Tibial nerve (tissue), 4 donors: ENCODE measurements around the gene ERBB4. TPM values are rescaled to one million over a fixed set of nuclear protein-coding genes. Genes with fewer than 3 reads are reported as not detected.

Source experiments
- DNase-seq, 2 donors: peaks; one replicate each; pipeline ENCODE4 v3.0.0-alpha.2; 2019; ENCODE audit warnings: low spot score in 2 of 2
- H3K27ac ChIP-seq, 4 donors: fragments of 200-600 bp; sonication (generic) in 3 of 4; one replicate each; pipeline ENCODE4 v1.5.1; 2017 to 2019; ENCODE audit warnings: mild to moderate bottlenecking in 1 of 4
- H3K27me3 ChIP-seq, 2 donors: fragments of 200-600 bp; sonication (generic) in 1 of 2; one replicate each; pipeline versions ENCODE4 v1.5.1 to v1.6.0; 2017 to 2019
- H3K36me3 ChIP-seq, 3 donors: fragments of 200-600 bp; sonication (generic); one replicate each; pipeline ENCODE4 v1.5.1; 2018 to 2019
- H3K4me1 ChIP-seq, 4 donors: fragments of 200-600 bp; sonication (generic) in 3 of 4; one replicate each; pipeline ENCODE4 v1.5.1; 2017 to 2019
- H3K4me3 ChIP-seq, 4 donors: fragments of 200-600 bp; sonication (generic) in 3 of 4; one replicate each; pipeline ENCODE4 v1.5.1; 2017 to 2019; ENCODE audit warnings: mild to moderate bottlenecking in 1 of 4, moderate library complexity in 1 of 4
- H3K9me3 ChIP-seq, 4 donors: fragments of 200-600 bp; sonication (generic) in 3 of 4; one replicate each; pipeline ENCODE4 v1.5.1; 2017 to 2019
- CTCF ChIP-seq, 5 experiments: fragments of 200-600 bp in 3 of 5; fragments of 450-650 bp in 2 of 5; sonication (generic) in 3 of 5; IDR thresholded peaks; one replicate each; pipeline ENCODE4 v1.5.1; 2016 to 2019; ENCODE audit warnings: antibody characterized with exemption in 5 of 5, mild to moderate bottlenecking in 3 of 5, moderate library complexity in 2 of 5
- EP300 ChIP-seq, 2 donors: sonication (generic); formaldehyde crosslinking; IDR thresholded peaks; one replicate each; pipeline ENCODE4 v1.6.1; 2017; ENCODE audit warnings: antibody characterized with exemption in 2 of 2, mild to moderate bottlenecking in 1 of 2
- POLR2A ChIP-seq, 2 donors: fragments of 450-650 bp; IDR thresholded peaks; one replicate each; pipeline ENCODE4 v1.6.1; 2017; ENCODE audit warnings: antibody characterized with exemption in 2 of 2, mild to moderate bottlenecking in 2 of 2, moderate library complexity in 2 of 2
- whole genome bisulfite sequencing, 2 donors: methylation state at CpG; one replicate each; pipeline ENCODE4 v1.1.5; 2018; 5-methylcytosine and 5-hydroxymethylcytosine counted together
- total RNA-seq, 4 donors: library from RNA; depleted of rRNA; stranded (reverse); fragments of >200 nt; gene quantifications; one replicate each; pipeline ENCODE4 v1.1.0, GENCODE V29; 2016

ERBB4 gene
- total RNA-seq, 4 donors from 2014 or later = 2.4 to 3.3 (median 2.9) TPM

DNA sequence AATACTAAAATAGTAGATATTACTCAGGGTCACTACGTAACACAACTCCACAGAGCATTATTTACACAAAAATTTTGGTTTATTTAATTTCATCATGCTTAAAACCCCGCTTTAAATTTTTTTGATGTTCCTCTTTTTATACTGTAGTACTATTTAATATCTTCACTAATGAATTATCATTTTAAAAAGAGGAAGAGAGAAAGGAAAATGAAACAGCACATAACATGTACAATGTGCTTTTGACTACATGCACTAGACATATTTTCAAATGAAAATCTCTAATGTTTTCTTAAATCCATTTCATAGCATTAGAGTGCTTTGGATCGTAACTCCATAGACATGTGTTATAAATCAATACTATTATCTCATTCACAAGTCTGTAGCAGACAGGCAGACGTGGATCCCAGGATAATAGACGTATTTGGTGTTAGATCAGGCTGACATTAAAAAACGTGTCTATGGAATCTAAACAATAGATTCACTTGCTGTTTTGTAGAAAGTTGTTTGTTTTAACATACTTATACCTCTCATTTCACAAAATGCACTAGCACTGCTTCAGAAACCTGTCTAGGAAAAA, 1085.2 kb downstream of the ERBB4 start:
- no peaks in the 10 kb centered on the region for H3K36me3 ChIP-seq

DNA sequence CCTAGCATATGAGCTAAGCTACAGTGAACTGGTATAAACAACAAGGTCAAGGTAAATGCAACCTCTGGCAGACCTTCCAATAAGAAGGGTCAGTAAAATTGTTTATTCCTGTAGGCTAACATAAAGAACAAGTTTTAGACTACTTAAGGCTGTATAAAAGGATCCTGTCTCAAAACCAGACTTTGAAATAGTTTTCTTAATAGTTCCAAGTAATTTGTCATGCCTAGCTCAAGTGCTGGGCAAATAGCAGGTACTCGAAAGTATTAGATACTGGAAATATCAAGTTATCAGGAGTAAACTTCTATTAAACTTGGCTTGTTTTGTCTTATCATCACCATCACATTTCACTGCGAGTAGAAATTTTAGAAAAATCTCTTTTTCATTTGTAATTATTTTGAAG, 1087.0 kb downstream of the ERBB4 start:
- WGBS, 2 donors = 93 to 94% methylated on average over 2 of the region's 2 CpGs
- H3K27me3 ChIP-seq = no peaks in the 10 kb centered on the region
- TF ChIP-seq EP300 (IDR thresholded peaks at IDR 0.05) (no peak), CTCF (IDR thresholded peaks at IDR 0.05) (no peak), POLR2A (IDR thresholded peaks at IDR 0.05) (no peak)
- H3K27ac ChIP-seq = no peak overlapping the region
- no peaks in the 10 kb centered on the region for H3K36me3 ChIP-seq
- no peak for DNase-seq
- peaks cover 0 to 7% (median 0%) of the 10 kb centered on the region in 4 donors for H3K4me1 ChIP-seq
- no peak overlapping the region for H3K4me3 ChIP-seq
- no peaks in the 10 kb centered on the region for H3K9me3 ChIP-seq

More for the DNA sequence above, 1085.2 kb downstream of the ERBB4 start:
- H3K4me1 ChIP-seq = peaks cover 0 to 7% (median 0%) of the 10 kb centered on the region in 4 donors
- H3K27ac ChIP-seq = no peak overlapping the region
- H3K9me3 ChIP-seq = no peaks in the 10 kb centered on the region
- TF ChIP-seq EP300 (IDR thresholded peaks at IDR 0.05) = no peak
- 64 to 67% methylated on average over 6 of the region's 6 CpGs for WGBS, 2 donors
- no peaks in the 10 kb centered on the region for H3K27me3 ChIP-seq
- no peak overlapping the region for H3K4me3 ChIP-seq
- no peak for DNase-seq

DNA sequence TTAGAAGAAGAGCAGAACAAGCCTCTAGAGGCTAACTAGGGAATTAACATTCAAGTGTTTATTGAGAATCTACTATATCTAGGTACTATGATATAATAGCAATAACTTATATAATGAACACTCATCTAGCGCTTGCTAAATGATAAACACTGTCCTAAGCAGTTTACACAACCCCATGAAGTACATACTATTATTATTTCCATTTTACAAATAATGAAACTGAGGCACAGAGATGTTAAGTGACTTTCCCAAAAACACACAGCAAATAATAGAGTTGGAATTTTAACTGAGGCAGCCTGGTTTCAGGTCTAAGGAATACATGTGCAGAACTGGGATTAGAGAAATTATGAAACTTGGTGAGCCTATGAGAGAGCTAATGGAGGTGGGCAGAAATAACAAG, 1088.8 kb downstream of the ERBB4 start:
- 96 to 97% methylated on average over 1 of the region's 1 CpG for WGBS, 2 donors
- no peak for DNase-seq
- H3K9me3 ChIP-seq = no peaks in the 10 kb centered on the region
- H3K4me3 ChIP-seq = no peak overlapping the region
- H3K27me3 ChIP-seq = no peaks in the 10 kb centered on the region
- no peak for TF ChIP-seq EP300 (IDR thresholded peaks at IDR 0.05)
- no peak for TF ChIP-seq POLR2A (IDR thresholded peaks at IDR 0.05)
- no peak for TF ChIP-seq CTCF (IDR thresholded peaks at IDR 0.05)
- H3K27ac ChIP-seq = no peak overlapping the region
- no peaks in the 10 kb centered on the region for H3K36me3 ChIP-seq
- H3K4me1 ChIP-seq = no peaks in the 10 kb centered on the region

GRCh38 chr2:211447548-211447947, 1091.1 kb downstream of the ERBB4 start:
- DNase-seq = no peak
- TF ChIP-seq POLR2A (IDR thresholded peaks at IDR 0.05) (no peak), EP300 (IDR thresholded peaks at IDR 0.05) (no peak), CTCF (IDR thresholded peaks at IDR 0.05) (no peak)
- Histone ChIP-seq H3K27ac (no peak overlapping the region), H3K4me3 (no peak overlapping the region), H3K4me1 (no peaks in the 10 kb centered on the region), H3K27me3 (no peaks in the 10 kb centered on the region), H3K9me3 (no peaks in the 10 kb centered on the region), H3K36me3 (no peaks in the 10 kb centered on the region)
- WGBS, 2 donors = 72 to 91% methylated on average over 1 of the region's 1 CpG

- no peaks in the 10 kb centered on the region for H3K4me1 ChIP-seq
- no peak overlapping the region for H3K4me3 ChIP-seq
- no peaks in the 10 kb centered on the region for H3K9me3 ChIP-seq
- 76% methylated on average over 2 of the region's 2 CpGs for WGBS, 2 donors
- H3K27me3 ChIP-seq = no peaks in the 10 kb centered on the region
- no peak for DNase-seq
- H3K36me3 ChIP-seq = no peaks in the 10 kb centered on the region
- no peak overlapping the region for H3K27ac ChIP-seq
- TF ChIP-seq CTCF (IDR thresholded peaks at IDR 0.05) (no peak), EP300 (IDR thresholded peaks at IDR 0.05) (no peak), POLR2A (IDR thresholded peaks at IDR 0.05) (no peak)
Measured at GRCh38 chr2:211440107-211440506, 1098.5 kb downstream of the ERBB4 start.

DNA sequence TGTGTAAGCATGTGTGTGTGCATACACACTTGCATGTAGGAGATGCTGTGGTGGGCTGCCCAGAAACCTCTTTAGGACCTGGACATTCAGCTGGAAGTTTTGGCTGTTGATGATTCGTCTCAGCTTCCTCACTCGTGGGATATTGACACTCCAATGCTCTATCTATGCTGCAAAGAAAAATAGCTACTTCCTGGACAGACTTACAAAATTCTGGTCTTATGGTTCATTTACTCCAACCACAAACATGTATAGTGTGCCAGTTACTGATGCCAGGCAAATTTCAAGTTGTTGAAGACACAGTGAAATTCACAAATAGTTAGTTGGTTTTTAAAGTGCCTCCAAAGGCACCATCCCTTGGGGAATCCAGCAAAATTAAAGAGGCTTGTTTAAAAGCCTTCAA, 1099.6 kb downstream of the ERBB4 start:
- H3K27ac ChIP-seq = no peak overlapping the region
- H3K4me3 ChIP-seq = no peak overlapping the region
- no peaks in the 10 kb centered on the region for H3K36me3 ChIP-seq
- DNase-seq = no peak
- no peaks in the 10 kb centered on the region for H3K27me3 ChIP-seq
- no peaks in the 10 kb centered on the region for H3K9me3 ChIP-seq
- H3K4me1 ChIP-seq = no peaks in the 10 kb centered on the region
- 53 to 57% methylated on average over 2 of the region's 2 CpGs for WGBS, 2 donors
- TF ChIP-seq POLR2A (IDR thresholded peaks at IDR 0.05) (no peak), EP300 (IDR thresholded peaks at IDR 0.05) (no peak), CTCF (IDR thresholded peaks at IDR 0.05) (no peak)
